ENCODE measurements around the gene AVEN.

- TF ChIP-seq CTCF (conservative IDR thresholded peaks at IDR 0.05 in 1 of 2, IDR thresholded peaks at IDR 0.05 in 1 of 2; ENCODE audit: extremely low read depth in 1 of 2, insufficient read depth in 1 of 2, low read depth in 1 of 2, low read length in 2 of 2) (no peak), EZH2 (IDR thresholded peaks at IDR 0.05; ENCODE audit: borderline replicate concordance, low read length) (no peak)
Measured at GRCh38 chr15:33859992-33860545, 178.9 kb downstream of the AVEN start.
